ENCODE data around the gene USH2A.

The USH2A gene

DNA sequence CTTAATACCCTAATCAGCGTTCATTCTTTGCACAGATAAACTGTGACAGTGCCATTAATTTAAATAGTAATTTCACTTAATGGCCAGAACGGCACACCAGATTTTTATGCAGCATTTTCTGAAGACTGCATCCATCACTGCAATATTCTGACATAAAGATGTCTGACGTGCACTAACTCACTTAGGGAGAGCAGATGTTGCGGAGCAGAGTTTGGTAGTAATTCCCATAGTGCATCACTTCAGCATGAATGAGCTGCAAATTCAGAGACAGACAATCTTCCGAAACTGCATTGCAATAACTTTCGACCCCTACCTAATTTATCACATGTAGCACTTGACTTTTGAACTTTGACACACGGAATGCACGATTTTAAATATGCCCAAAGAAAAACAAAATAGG is 630.8 kb downstream of the USH2A start:
- H3K9ac ChIP-seq (ENCODE audit: low read depth, low read length): no peak overlapping the region
- H3K4me1 ChIP-seq (ENCODE audit: insufficient read depth, low read length): no peaks in the 10 kb centered on the region
- no peaks in the 10 kb centered on the region for H3K9me3 ChIP-seq (ENCODE audit: insufficient read depth, low read depth, low read length)
- H3K27ac ChIP-seq (ENCODE audit: low read length): no peak overlapping the region
- no peak overlapping the region for H3K4me3 ChIP-seq (ENCODE audit: low read length)
- no peaks in the 10 kb centered on the region for H3K36me3 ChIP-seq (ENCODE audit: insufficient read depth, low read depth, low read length)
- H3K27me3 ChIP-seq (ENCODE audit: insufficient read depth, low read length): no peaks in the 10 kb centered on the region

DNA sequence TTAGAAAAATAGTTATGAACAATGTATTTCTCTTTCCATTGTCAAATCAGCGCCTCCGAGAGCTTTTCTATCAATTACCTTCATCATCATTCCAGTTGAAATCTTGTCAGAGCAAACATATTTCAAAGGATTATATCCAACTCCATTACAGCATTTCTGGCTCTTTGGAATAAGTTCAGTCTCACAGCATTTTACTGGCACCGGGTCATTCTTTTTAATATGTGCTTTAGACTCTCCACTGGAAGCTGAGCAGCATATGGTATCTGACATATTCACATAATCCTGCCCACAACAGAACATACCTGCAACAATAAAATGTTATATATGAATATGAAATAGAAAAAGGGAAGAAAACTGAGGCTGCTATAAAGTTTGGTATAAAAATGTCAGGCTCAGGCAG is 633.3 kb downstream of the USH2A start:
- Histone ChIP-seq H3K36me3 (ENCODE audit: insufficient read depth, low read depth, low read length) (no peaks in the 10 kb centered on the region), H3K9me3 (ENCODE audit: insufficient read depth, low read depth, low read length) (no peaks in the 10 kb centered on the region), H3K4me1 (ENCODE audit: insufficient read depth, low read length) (no peaks in the 10 kb centered on the region), H3K27ac (ENCODE audit: low read length) (no peak overlapping the region), H3K4me3 (ENCODE audit: low read length) (no peak overlapping the region), H3K27me3 (ENCODE audit: insufficient read depth, low read length) (no peaks in the 10 kb centered on the region), H3K9ac (ENCODE audit: low read depth, low read length) (no peak overlapping the region)

DNA sequence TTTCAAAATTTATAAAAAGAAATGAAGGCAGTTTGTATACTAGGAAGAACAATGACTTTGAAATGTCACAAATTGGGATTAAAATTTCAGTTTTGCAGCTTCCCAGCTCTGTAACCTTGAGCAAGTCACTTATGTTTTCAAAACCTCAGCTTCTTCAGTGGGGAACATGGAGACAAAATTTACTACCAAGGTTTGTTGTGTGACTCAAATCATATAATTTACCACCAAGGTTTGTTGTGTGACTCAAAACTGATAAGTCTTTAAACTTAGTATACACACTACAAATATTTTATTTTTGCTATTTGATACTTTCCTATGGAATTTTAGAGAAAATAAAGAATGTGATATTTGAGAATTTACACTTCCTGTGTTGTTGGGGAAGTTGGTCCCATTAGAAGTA is 636.3 kb downstream of the USH2A start:
- H3K4me3 ChIP-seq (ENCODE audit: low read length): no peak overlapping the region
- H3K9ac ChIP-seq (ENCODE audit: low read depth, low read length): no peak overlapping the region
- no peaks in the 10 kb centered on the region for H3K4me1 ChIP-seq (ENCODE audit: insufficient read depth, low read length)
- H3K36me3 ChIP-seq (ENCODE audit: insufficient read depth, low read depth, low read length): no peaks in the 10 kb centered on the region
- no peaks in the 10 kb centered on the region for H3K27me3 ChIP-seq (ENCODE audit: insufficient read depth, low read length)
- H3K27ac ChIP-seq (ENCODE audit: low read length): no peak overlapping the region
- no peaks in the 10 kb centered on the region for H3K9me3 ChIP-seq (ENCODE audit: insufficient read depth, low read depth, low read length)

DNA sequence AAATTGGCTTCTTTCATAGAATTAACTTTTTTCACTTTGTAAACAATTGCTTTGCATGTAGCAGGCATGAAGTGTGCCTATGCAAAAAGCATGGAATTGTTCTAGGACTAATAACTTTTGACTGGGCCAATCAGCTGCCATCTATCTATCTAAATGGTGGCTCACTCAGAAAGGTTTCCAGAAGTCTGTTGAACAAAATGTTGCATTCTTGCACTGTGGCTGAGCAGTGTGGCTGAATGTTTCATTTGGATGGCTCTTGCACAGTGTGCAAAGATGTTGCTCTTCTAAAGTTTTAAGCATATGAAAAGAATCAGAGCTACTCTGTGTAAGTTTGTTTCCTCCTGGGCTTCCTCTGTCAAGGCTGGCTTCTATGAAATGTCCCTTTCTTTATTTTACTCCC is 642.6 kb downstream of the USH2A start:
- Histone ChIP-seq H3K36me3 (ENCODE audit: insufficient read depth, low read depth, low read length) (no peaks in the 10 kb centered on the region), H3K9me3 (ENCODE audit: insufficient read depth, low read depth, low read length) (no peaks in the 10 kb centered on the region), H3K4me3 (ENCODE audit: low read length) (no peak overlapping the region), H3K9ac (ENCODE audit: low read depth, low read length) (no peak overlapping the region), H3K27ac (ENCODE audit: low read length) (no peak overlapping the region), H3K4me1 (ENCODE audit: insufficient read depth, low read length) (peaks cover 11% of the 10 kb centered on the region; the same call in 1 of the 2 replicates), H3K27me3 (ENCODE audit: insufficient read depth, low read length) (no peaks in the 10 kb centered on the region)

DNA sequence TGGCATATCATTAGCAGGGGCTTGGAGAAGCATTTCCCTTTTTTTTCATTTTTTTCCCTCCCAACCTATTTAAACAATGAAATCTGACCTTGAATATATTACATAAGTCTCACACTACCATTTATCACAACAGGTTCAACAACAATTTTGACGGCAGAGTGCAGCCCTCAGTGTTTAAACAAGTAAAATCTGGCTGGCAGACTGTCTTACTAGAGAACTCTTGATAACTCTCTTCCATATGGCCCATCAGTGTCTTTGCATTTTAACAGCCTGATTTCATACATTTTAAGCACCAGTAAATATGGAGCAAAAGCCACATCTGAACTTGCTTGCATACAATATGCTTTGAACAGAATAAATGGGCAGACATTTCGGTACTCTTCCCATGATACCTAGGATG is 643.1 kb downstream of the USH2A start:
- H3K36me3 ChIP-seq (ENCODE audit: insufficient read depth, low read depth, low read length): no peaks in the 10 kb centered on the region
- H3K9me3 ChIP-seq (ENCODE audit: insufficient read depth, low read depth, low read length): no peaks in the 10 kb centered on the region
- H3K27ac ChIP-seq (ENCODE audit: low read length): no peak overlapping the region
- peaks cover 13% of the 10 kb centered on the region; the same call in 1 of the 2 replicates for H3K4me1 ChIP-seq (ENCODE audit: insufficient read depth, low read length)
- no peak overlapping the region for H3K4me3 ChIP-seq (ENCODE audit: low read length)
- no peaks in the 10 kb centered on the region for H3K27me3 ChIP-seq (ENCODE audit: insufficient read depth, low read length)
- no peak overlapping the region for H3K9ac ChIP-seq (ENCODE audit: low read depth, low read length)

DNA sequence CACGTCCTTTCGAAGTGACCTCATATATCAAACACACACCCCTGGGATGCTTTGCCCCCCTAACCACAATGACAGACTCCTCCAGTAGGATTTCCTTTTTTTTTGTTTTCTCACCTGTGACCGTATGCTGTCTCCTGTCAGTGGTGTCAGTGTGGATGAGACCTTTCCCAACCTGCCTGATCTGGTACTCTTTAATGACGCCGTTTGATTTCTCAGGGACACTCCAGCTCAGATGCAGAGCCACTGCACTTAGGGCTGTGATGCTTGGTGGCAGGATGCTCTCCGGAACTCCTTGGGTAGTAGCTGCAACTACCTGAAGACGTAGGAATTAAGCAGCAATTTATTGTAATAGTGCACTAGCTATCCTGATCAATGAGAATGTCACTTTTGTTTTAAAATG is 643.5 kb downstream of the USH2A start:
- H3K27ac ChIP-seq (ENCODE audit: low read length): no peak overlapping the region
- H3K9ac ChIP-seq (ENCODE audit: low read depth, low read length): no peak overlapping the region
- no peak overlapping the region for H3K4me3 ChIP-seq (ENCODE audit: low read length)
- no peaks in the 10 kb centered on the region for H3K36me3 ChIP-seq (ENCODE audit: insufficient read depth, low read depth, low read length)
- H3K27me3 ChIP-seq (ENCODE audit: insufficient read depth, low read length): no peaks in the 10 kb centered on the region
- H3K4me1 ChIP-seq (ENCODE audit: insufficient read depth, low read length): peaks cover 14% of the 10 kb centered on the region; the same call in 1 of the 2 replicates
- H3K9me3 ChIP-seq (ENCODE audit: insufficient read depth, low read depth, low read length): no peaks in the 10 kb centered on the region

DNA sequence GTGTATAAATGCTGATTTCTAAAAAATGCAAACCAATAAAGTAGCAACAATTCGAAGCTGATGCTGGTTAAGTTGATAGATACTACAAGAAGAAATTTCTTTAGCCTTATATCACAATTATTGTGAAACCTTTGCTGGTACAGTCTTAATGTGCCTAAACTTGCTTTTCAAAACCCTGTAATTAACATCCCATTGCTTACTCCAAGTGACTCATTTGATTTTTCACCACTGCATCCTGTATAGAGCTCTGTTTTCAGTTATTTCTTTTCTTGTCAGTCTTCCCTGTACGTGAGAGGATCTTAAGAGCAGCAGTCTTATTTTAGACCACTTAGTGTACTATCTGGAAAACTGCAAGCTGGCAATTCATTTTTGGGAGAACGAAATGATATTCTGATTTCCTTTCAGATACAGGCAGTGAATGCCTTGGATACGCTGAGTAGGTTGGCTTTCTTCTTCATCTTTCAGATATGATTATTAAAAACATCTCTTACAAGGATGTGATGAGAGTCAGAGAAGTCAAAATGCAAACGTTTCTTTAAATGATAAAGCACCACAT is 645.8 kb downstream of the USH2A start:
- Histone ChIP-seq H3K27ac (ENCODE audit: low read length) (no peak overlapping the region), H3K4me1 (ENCODE audit: insufficient read depth, low read length) (peaks cover 14% of the 10 kb centered on the region; the same call in 1 of the 2 replicates), H3K4me3 (ENCODE audit: low read length) (no peak overlapping the region), H3K9ac (ENCODE audit: low read depth, low read length) (no peak overlapping the region), H3K9me3 (ENCODE audit: insufficient read depth, low read depth, low read length) (no peaks in the 10 kb centered on the region), H3K27me3 (ENCODE audit: insufficient read depth, low read length) (no peaks in the 10 kb centered on the region), H3K36me3 (ENCODE audit: insufficient read depth, low read depth, low read length) (no peaks in the 10 kb centered on the region)

DNA sequence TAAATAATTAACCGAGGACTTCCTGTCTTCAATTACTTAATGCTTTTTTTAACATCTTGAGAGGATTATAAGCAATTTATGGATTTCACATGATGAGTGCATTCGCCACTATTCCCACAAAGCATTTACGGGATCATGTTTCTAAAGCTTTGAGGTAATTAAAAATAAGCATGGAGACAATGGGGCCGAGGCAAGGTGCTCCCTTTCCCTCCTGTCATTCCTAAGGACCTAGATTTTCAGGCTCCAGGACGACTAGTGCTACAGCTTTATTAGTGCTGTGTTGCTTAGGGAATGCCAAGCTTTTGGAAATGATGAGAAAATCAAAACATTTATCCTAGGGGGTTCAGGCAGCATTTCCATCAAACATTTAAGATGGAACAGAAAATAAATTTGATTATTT is 646.9 kb downstream of the USH2A start:
- peaks cover 16% of the 10 kb centered on the region; the same call in 1 of the 2 replicates for H3K4me1 ChIP-seq (ENCODE audit: insufficient read depth, low read length)
- H3K9ac ChIP-seq (ENCODE audit: low read depth, low read length): no peak overlapping the region
- H3K4me3 ChIP-seq (ENCODE audit: low read length): no peak overlapping the region
- no peak overlapping the region for H3K27ac ChIP-seq (ENCODE audit: low read length)
- no peaks in the 10 kb centered on the region for H3K36me3 ChIP-seq (ENCODE audit: insufficient read depth, low read depth, low read length)
- no peaks in the 10 kb centered on the region for H3K27me3 ChIP-seq (ENCODE audit: insufficient read depth, low read length)
- H3K9me3 ChIP-seq (ENCODE audit: insufficient read depth, low read depth, low read length): no peaks in the 10 kb centered on the region

DNA sequence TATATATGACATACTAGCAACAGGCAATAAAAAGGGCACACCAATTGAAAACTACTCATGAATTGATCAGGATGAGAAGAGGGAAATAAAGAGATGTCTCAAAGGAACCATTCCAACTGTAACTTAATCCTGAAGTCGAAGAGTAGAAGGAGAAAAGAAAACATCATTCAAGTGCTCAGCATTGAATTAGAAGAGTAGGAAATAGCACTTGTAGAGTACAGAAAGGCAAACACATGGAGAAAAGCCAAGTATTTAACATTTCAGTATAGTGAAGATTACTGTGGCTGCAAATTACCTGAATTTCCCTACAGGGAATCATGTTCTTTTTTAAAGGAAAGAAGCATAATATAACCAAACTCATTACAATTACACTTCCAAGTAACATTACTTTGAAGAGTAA is 651.1 kb downstream of the USH2A start:
- no peak overlapping the region for H3K9ac ChIP-seq (ENCODE audit: low read depth, low read length)
- H3K4me1 ChIP-seq (ENCODE audit: insufficient read depth, low read length): peaks cover 32% of the 10 kb centered on the region; the same call in 1 of the 2 replicates
- H3K36me3 ChIP-seq (ENCODE audit: insufficient read depth, low read depth, low read length): no peaks in the 10 kb centered on the region

DNA sequence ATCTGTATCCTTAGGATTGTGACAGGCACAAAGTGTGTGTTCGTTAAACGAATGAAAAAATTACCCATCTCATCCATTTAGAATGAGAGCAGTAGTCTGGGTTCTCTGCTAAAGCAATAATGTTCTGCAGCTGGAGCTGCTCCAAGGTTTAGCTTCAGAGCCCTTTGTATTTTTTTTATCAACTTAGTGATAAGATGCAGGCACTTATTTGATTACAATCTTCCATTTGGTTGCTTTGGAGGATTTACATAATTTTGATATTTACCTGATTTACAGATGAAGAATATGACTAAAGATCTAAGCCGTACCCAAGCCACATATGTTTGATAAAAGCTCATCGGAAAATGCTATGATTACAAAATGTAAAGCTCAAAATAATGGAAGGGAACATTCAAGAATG is 654.9 kb downstream of the USH2A start:
- Histone ChIP-seq H3K36me3 (ENCODE audit: insufficient read depth, low read depth, low read length) (no peaks in the 10 kb centered on the region), H3K27me3 (ENCODE audit: insufficient read depth, low read length) (no peaks in the 10 kb centered on the region), H3K27ac (ENCODE audit: low read length) (no peak overlapping the region), H3K4me3 (ENCODE audit: low read length) (peak overlapping the region; percentile 35; the same call in 1 of the 2 replicates), H3K9ac (ENCODE audit: low read depth, low read length) (no peak overlapping the region), H3K9me3 (ENCODE audit: insufficient read depth, low read depth, low read length) (no peaks in the 10 kb centered on the region), H3K4me1 (ENCODE audit: insufficient read depth, low read length) (peaks cover 29% of the 10 kb centered on the region; the same call in 1 of the 2 replicates)

More for the DNA sequence above, 651.1 kb downstream of the USH2A start:
- no peak overlapping the region for H3K4me3 ChIP-seq (ENCODE audit: low read length)
- H3K27me3 ChIP-seq (ENCODE audit: insufficient read depth, low read length): no peaks in the 10 kb centered on the region
- no peak overlapping the region for H3K27ac ChIP-seq (ENCODE audit: low read length)
- H3K9me3 ChIP-seq (ENCODE audit: insufficient read depth, low read depth, low read length): no peaks in the 10 kb centered on the region

DNA sequence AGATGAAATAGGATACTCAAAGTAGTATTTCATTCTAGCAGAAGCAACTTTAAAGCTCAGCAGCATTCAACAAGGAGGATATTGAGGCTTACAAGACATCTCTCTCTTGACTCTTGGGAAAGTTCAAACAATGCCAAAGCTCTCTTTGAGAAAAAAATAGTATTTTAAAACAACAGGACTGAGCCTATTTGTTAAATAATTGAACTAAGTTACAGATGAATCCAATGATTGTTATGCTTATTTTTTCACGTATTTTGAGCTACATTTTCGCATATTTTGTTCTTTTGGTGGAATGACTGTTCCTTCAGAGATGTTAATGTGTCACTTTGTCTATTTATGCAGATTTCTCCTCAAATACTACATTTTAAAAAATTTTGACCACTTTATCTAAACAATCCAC is 655.5 kb downstream of the USH2A start:
- Histone ChIP-seq H3K27ac (ENCODE audit: low read length) (no peak overlapping the region), H3K27me3 (ENCODE audit: insufficient read depth, low read length) (no peaks in the 10 kb centered on the region), H3K36me3 (ENCODE audit: insufficient read depth, low read depth, low read length) (no peaks in the 10 kb centered on the region), H3K9me3 (ENCODE audit: insufficient read depth, low read depth, low read length) (no peaks in the 10 kb centered on the region), H3K4me3 (ENCODE audit: low read length) (peak overlapping the region; percentile 35; the same call in 1 of the 2 replicates), H3K9ac (ENCODE audit: low read depth, low read length) (no peak overlapping the region), H3K4me1 (ENCODE audit: insufficient read depth, low read length) (peaks cover 29% of the 10 kb centered on the region; the same call in 1 of the 2 replicates)

DNA sequence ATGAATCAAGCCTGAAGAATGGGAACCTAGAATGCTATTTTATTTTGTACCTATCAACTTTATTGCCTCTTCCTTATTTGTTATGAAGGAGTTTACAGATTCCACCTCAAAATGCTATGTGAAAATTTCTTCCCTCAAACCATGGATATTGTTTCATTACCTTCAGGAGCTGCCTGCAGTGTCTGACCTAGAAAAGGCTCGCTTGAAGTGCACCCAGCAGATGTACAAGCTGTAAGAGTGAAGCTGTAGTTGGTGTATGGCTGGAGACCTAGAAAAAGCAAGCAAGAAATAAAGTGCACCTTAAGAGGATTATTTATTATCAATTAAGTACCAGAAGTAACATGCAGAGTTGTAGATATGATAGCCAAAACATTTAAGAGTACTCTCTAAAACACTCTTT is 656.7 kb downstream of the USH2A start:
- H3K9me3 ChIP-seq (ENCODE audit: insufficient read depth, low read depth, low read length): no peaks in the 10 kb centered on the region
- no peak overlapping the region for H3K9ac ChIP-seq (ENCODE audit: low read depth, low read length)
- H3K4me3 ChIP-seq (ENCODE audit: low read length): no peak overlapping the region
- no peak overlapping the region for H3K27ac ChIP-seq (ENCODE audit: low read length)
- H3K36me3 ChIP-seq (ENCODE audit: insufficient read depth, low read depth, low read length): no peaks in the 10 kb centered on the region
- H3K4me1 ChIP-seq (ENCODE audit: insufficient read depth, low read length): peaks cover 26% of the 10 kb centered on the region; the same call in 1 of the 2 replicates
- H3K27me3 ChIP-seq (ENCODE audit: insufficient read depth, low read length): no peaks in the 10 kb centered on the region
